Neural cell (in vitro differentiated cells): ENCODE measurements around the gene MYO5A. TPM values are rescaled to one million over a fixed set of nuclear protein-coding genes. Genes with fewer than 3 reads are reported as not detected.

ENCODE experiments used
- H2AFZ ChIP-seq: fragments of 200-600, 300-800 bp; sonication (generic), shearing (Covaris generic); 2 replicates; pipeline ENCODE4 v1.6.0; 2014; ENCODE audit warnings: low read depth, mild to moderate bottlenecking, antibody characterized with exemption, low read length, moderate library complexity
- H3F3A ChIP-seq: fragments of 200-600 bp; shearing (Covaris generic); 2 replicates; pipeline ENCODE4 v1.6.1; 2016; ENCODE audit warnings: mild to moderate bottlenecking, moderate library complexity, mixed read lengths, antibody characterized with exemption, low read length; ENCODE audit not compliant: insufficient read depth, poor library complexity, severe bottlenecking
- H3K27ac ChIP-seq: fragments of 200-600, 300-800 bp; sonication (generic), shearing (Covaris generic); 2 replicates; pipeline ENCODE4 v1.5.1; 2014; ENCODE audit warnings: mild to moderate bottlenecking, low read length, moderate library complexity
- H3K27me3 ChIP-seq: fragments of 300-800, 200-600 bp; sonication (generic), shearing (Covaris generic); 2 replicates; pipeline ENCODE4 v1.6.0; 2014; ENCODE audit warnings: mild to moderate bottlenecking, low read depth, low read length, moderate library complexity; ENCODE audit not compliant: insufficient read depth
- H3K36me3 ChIP-seq: fragments of 300-800, 200-600 bp; sonication (generic), shearing (Covaris generic); 2 replicates; pipeline ENCODE4 v1.5.1; 2014; ENCODE audit warnings: mild to moderate bottlenecking, antibody characterized with exemption, low read length, moderate library complexity; ENCODE audit not compliant: insufficient read depth
- H3K4me2 ChIP-seq: fragments of 300-800, 200-600 bp; sonication (generic), shearing (Covaris generic); 2 replicates; pipeline ENCODE4 v1.6.0; 2014; ENCODE audit warnings: mild to moderate bottlenecking, low read length
- H3K4me3 ChIP-seq: fragments of 300-800, 200-600 bp; sonication (generic), shearing (Covaris generic); 2 replicates; pipeline ENCODE4 v1.5.1; 2014; ENCODE audit warnings: mild to moderate bottlenecking, low read length, moderate library complexity
- H3K79me2 ChIP-seq: fragments of 200-600 bp; shearing (Covaris generic); replicated peaks from 2 replicates; pipeline ENCODE4 v1.6.0; 2014; ENCODE audit warnings: mild to moderate bottlenecking, low read length, moderate library complexity; ENCODE audit not compliant: insufficient read depth
- H3K9ac ChIP-seq: fragments of 300-800, 200-600 bp; sonication (generic), shearing (Covaris generic); 2 replicates; pipeline ENCODE4 v1.6.1; 2016; ENCODE audit warnings: mild to moderate bottlenecking, low read length, mixed read lengths
- H3K9me2 ChIP-seq: fragments of 200-600 bp; shearing (Covaris generic); 2 replicates; pipeline ENCODE4 v1.6.1; 2016; ENCODE audit warnings: mild to moderate bottlenecking, low read length, mixed read lengths; ENCODE audit not compliant: insufficient read depth
- H3K9me3 ChIP-seq: fragments of 200-600, 300-800 bp; sonication (generic), shearing (Covaris generic); 2 replicates; pipeline ENCODE4 v1.6.1; 2016; ENCODE audit warnings: mild to moderate bottlenecking, mixed run types, low read length, moderate library complexity, mixed read lengths
- H4K20me1 ChIP-seq: fragments of 200-600 bp; shearing (Covaris generic); 2 replicates; pipeline ENCODE4 v1.6.1; 2016; ENCODE audit warnings: mild to moderate bottlenecking, mixed run types; ENCODE audit not compliant: insufficient read depth
- CTCF ChIP-seq: fragments of 450-650 bp; IDR thresholded peaks from 2 replicates; pipeline ENCODE4 v1.5.1; 2014; ENCODE audit warnings: antibody characterized with exemption, mild to moderate bottlenecking, moderate library complexity; ENCODE audit not compliant: poor library complexity, severe bottlenecking
- EP300 ChIP-seq: fragments of 450-650 bp; conservative IDR thresholded peaks from 2 replicates; pipeline ENCODE4 v1.6.1; 2014; ENCODE audit warnings: antibody characterized with exemption, mild to moderate bottlenecking, moderate library complexity; ENCODE audit not compliant: poor library complexity, severe bottlenecking
- EZH2 ChIP-seq: fragments of 200-600, 300-800 bp; shearing (Covaris generic), sonication (generic); IDR thresholded peaks from 2 replicates; pipeline ENCODE4 v1.6.1; 2014; ENCODE audit warnings: antibody characterized with exemption, low read length, borderline replicate concordance, mild to moderate bottlenecking; ENCODE audit not compliant: insufficient read depth, poor library complexity, severe bottlenecking
- MXI1 ChIP-seq: fragments of 450-650 bp; conservative IDR thresholded peaks from 2 replicates; pipeline ENCODE4 v1.6.1; 2014; ENCODE audit warnings: antibody characterized with exemption, mild to moderate bottlenecking; ENCODE audit not compliant: poor library complexity, severe bottlenecking
- POLR2AphosphoS5 ChIP-seq: IDR thresholded peaks from 2 replicates; pipeline ENCODE4 v1.6.1; 2012
- RAD21 ChIP-seq: fragments of 450-650 bp; conservative IDR thresholded peaks from 2 replicates; pipeline ENCODE4 v1.6.1; 2014; ENCODE audit warnings: antibody characterized with exemption, mild to moderate bottlenecking, moderate library complexity
- SMC3 ChIP-seq: fragments of 450-650 bp; conservative IDR thresholded peaks from 2 replicates; pipeline ENCODE4 v1.6.1; 2014; ENCODE audit warnings: antibody characterized with exemption, mild to moderate bottlenecking, moderate library complexity; ENCODE audit not compliant: poor library complexity
- TAF1 ChIP-seq: IDR thresholded peaks from 2 replicates; pipeline ENCODE4 v1.6.1; 2012; ENCODE audit warnings: low read depth
- polyA plus RNA-seq: library from polyadenylated mRNA; depleted of rRNA; stranded (reverse); fragments of >200 nt; gene quantifications from 2 replicates; pipeline ENCODE4 v1.2.3, GENCODE V29; 2014
- TF ChIP-seq, protein P1 (sequence below): IDR thresholded peaks from 2 replicates; pipeline ENCODE4 v1.6.1; 2012; ENCODE audit warnings: borderline replicate concordance

MYO5A gene
- polyA plus RNA-seq, 1 donor from 2014 or later: 43.8 TPM

- no peak for TF ChIP-seq CTCF
- no peak for TF ChIP-seq RAD21
- TF ChIP-seq EZH2: no peak
- TF ChIP-seq MXI1: no peak
- TF ChIP-seq, protein P1, sequence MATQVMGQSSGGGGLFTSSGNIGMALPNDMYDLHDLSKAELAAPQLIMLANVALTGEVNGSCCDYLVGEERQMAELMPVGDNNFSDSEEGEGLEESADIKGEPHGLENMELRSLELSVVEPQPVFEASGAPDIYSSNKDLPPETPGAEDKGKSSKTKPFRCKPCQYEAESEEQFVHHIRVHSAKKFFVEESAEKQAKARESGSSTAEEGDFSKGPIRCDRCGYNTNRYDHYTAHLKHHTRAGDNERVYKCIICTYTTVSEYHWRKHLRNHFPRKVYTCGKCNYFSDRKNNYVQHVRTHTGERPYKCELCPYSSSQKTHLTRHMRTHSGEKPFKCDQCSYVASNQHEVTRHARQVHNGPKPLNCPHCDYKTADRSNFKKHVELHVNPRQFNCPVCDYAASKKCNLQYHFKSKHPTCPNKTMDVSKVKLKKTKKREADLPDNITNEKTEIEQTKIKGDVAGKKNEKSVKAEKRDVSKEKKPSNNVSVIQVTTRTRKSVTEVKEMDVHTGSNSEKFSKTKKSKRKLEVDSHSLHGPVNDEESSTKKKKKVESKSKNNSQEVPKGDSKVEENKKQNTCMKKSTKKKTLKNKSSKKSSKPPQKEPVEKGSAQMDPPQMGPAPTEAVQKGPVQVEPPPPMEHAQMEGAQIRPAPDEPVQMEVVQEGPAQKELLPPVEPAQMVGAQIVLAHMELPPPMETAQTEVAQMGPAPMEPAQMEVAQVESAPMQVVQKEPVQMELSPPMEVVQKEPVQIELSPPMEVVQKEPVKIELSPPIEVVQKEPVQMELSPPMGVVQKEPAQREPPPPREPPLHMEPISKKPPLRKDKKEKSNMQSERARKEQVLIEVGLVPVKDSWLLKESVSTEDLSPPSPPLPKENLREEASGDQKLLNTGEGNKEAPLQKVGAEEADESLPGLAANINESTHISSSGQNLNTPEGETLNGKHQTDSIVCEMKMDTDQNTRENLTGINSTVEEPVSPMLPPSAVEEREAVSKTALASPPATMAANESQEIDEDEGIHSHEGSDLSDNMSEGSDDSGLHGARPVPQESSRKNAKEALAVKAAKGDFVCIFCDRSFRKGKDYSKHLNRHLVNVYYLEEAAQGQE: no peak
- no peak for TF ChIP-seq TAF1
- TF ChIP-seq SMC3: no peak
- TF ChIP-seq POLR2AphosphoS5: no peak
- no peak for TF ChIP-seq EP300
- H3K27me3 ChIP-seq: no peaks in the 10 kb centered on the region
- H2AFZ ChIP-seq: no peak overlapping the region
- H3K9me2 ChIP-seq: no peaks in the 10 kb centered on the region
- H3K79me2 ChIP-seq: no peaks in the 10 kb centered on the region
- H3K4me2 ChIP-seq: no peak overlapping the region
- no peaks in the 10 kb centered on the region for H4K20me1 ChIP-seq
- H3K27ac ChIP-seq: peak overlapping the region; percentile 90
- H3F3A ChIP-seq: no peaks in the 10 kb centered on the region
- no peak overlapping the region for H3K9ac ChIP-seq
- H3K4me3 ChIP-seq: no peak overlapping the region
- H3K9me3 ChIP-seq: no peaks in the 10 kb centered on the region
- H3K36me3 ChIP-seq: no peaks in the 10 kb centered on the region
Observed at GRCh38 chr15:52263563-52264282, 265.0 kb downstream of the MYO5A start.

- H3K9me3 ChIP-seq: no peaks in the 10 kb centered on the region
- no peaks in the 10 kb centered on the region for H3K27me3 ChIP-seq
- peak overlapping the region; percentile 90 for H3K27ac ChIP-seq
- H2AFZ ChIP-seq: no peak overlapping the region
- no peaks in the 10 kb centered on the region for H3K36me3 ChIP-seq
- no peaks in the 10 kb centered on the region for H3F3A ChIP-seq
- TF ChIP-seq EZH2 (no peak), TAF1 (no peak), POLR2AphosphoS5 (no peak), CTCF (no peak), EP300 (no peak), MXI1 (no peak), SMC3 (no peak), RAD21 (no peak)
- TF ChIP-seq, protein P1: no peak
- H3K9me2 ChIP-seq: no peaks in the 10 kb centered on the region
- no peaks in the 10 kb centered on the region for H3K79me2 ChIP-seq
- peak overlapping the region; percentile 23 for H3K4me3 ChIP-seq
- peak overlapping the region; percentile 57 for H3K9ac ChIP-seq
- H4K20me1 ChIP-seq: no peaks in the 10 kb centered on the region
- H3K4me2 ChIP-seq: no peak overlapping the region
Observed at GRCh38 chr15:52262364-52262763, 266.3 kb downstream of the MYO5A start.
